ENCODE measurements around the gene STK32B.

DNA sequence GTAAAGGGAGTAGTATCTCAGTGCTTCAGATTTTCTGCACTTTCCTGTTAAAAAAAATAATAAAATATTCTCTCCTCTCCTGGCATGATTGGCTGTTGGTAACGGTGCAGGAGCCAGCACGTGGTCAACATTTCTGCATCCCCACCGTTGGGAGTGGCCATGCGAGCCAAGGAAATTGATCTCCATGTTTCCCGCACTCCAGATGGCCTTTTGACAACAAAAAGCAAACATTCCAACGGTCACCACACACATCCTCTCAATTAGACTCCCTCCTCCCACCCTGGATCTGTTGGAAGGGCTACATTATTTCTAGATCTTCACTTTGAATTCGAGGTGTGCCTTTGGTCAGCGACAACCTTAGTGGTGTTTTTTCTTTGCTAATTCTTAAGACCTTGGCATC, 45.0 kb downstream of the STK32B start:
- TF ChIP-seq BHLHE40 (IDR thresholded peaks at IDR 0.05; ENCODE audit: borderline replicate concordance) (no peak), LEF1 (IDR thresholded peaks at IDR 0.05; ENCODE audit: borderline replicate concordance) (no peak), FOXM1 (IDR thresholded peaks at IDR 0.05; ENCODE audit: borderline replicate concordance) (no peak), SUZ12 (IDR thresholded peaks at IDR 0.05) (no peak), FOXA1 (IDR thresholded peaks at IDR 0.05) (no peak), SP1 (IDR thresholded peaks at IDR 0.05) (no peak), TARDBP (IDR thresholded peaks at IDR 0.05) (no peak), L3MBTL2 (conservative IDR thresholded peaks at IDR 0.05) (no peak), CTBP1 (IDR thresholded peaks at IDR 0.05; ENCODE audit: borderline replicate concordance) (no peak), ELF4 (IDR thresholded peaks at IDR 0.05) (no peak), PKNOX1 (IDR thresholded peaks at IDR 0.05) (no peak), ZNF384 (IDR thresholded peaks at IDR 0.05) (no peak)
